Central memory CD4-positive, alpha-beta T cell (primary cell): ENCODE results near the gene MAP2K7.

Experiments used
- DNase-seq: peaks from one replicate; pipeline ENCODE4 v3.0.0; 2022

MAP2K7 gene

GRCh38 chr19:7867092-7867844, 36.4 kb upstream of the MAP2K7 start:
- DNase-seq: no peak

GRCh38 chr19:7868326-7868670, 35.4 kb upstream of the MAP2K7 start:
- DNase-seq: no peak

DNA sequence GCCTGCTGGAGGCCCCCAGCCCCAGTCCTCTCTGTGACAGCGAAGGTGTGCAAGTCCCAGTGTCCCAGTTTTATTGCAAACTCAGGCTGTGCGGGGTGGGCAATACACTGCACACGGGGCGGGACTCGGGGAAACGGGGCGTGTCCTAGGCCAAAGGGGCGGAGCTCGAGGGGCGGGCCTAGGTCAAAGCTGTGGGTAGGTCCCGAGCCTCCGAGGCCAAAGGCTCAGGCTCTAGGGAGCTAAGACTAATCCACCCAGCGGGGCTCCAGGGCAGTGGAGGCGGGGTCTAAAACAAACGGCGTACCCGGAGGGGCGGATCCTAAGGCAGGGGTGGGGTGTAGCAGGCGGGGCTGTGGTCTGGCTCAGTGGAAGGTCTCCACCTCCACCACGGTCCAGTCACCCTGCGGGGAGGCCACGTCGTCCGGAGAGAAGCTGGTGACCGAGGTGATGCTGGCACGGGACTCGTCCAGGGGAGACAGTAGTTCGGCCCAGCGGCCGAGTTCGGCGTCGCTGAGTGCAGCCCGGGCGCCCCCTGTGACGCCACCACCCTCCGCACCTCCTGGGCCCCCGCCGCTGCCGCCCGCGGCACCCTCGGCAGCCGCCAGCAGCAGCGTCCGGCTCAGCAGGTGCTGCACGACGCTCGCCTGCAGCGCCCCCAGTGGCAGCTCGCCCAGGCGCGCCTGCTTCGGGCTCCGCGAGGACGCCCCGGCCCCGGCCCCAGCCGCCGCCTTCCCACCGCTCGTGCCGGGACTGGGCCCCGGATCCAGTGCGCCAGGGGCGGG, 34.8 kb upstream of the MAP2K7 start:
- peak; percentile 87 for DNase-seq

DNA sequence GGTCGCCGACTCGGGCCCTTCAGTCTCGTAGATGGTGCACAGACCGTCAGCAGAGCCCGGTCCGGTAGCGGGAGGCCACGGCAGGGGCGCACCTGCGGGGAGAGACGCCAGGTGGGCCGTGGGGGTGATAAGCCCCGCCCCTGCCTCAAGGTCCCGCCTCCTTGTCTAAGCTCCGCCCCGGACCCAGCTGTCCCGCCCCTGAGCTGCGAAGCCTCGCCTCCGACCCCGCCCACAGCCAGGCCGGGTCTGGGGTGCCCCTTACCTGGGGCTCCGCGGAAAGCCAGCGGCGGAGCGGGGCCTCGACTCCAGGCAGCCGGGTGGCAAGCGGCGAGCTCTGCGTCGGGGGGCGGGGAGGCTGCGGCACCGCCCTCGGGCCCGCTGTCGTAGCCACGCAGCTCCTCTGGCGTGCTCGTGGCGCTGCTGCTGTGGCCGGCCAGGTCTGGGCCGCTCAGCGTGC, 34.2 kb upstream of the MAP2K7 start:
- peak; percentile 86 for DNase-seq

DNA sequence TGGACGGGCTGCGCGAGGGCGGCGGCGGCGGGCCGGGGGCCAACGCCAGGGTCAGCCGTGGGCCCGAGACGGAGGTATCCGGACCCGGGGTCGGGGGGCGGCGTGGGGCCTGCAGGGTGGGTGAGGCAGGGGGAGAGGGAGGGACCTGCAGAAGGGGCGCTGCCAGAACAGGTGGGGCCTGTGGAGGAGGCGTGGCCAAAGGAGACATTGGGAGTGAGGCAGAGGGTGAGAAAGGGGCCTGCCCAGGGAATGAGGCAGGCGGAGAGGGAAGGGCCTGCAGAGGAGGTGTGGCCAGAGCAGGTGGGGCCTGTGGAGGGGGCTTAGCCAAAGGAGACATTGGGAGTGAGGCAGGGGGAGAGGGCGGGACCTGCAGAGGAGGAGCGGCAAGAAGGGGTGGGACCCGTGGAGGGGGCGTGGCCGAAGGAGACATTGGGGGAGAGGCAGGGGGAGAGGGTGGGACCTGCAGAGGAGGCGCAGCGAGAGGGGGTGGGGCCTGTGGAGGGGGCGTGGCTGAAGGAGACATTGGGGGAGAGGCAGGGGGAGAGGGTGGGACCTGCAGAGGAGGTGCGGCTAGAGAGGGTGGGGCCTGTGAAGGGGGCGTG, 33.7 kb upstream of the MAP2K7 start:
- DNase-seq: peak; percentile 52

GRCh38 chr19:7870571-7871436, 32.9 kb upstream of the MAP2K7 start:
- peak; percentile 49 for DNase-seq

- DNase-seq: peak; percentile 81
Observed at GRCh38 chr19:7871437-7872305, 32.0 kb upstream of the MAP2K7 start.

- no peak for DNase-seq
Observed at GRCh38 chr19:7872306-7873204, 31.1 kb upstream of the MAP2K7 start.

DNA sequence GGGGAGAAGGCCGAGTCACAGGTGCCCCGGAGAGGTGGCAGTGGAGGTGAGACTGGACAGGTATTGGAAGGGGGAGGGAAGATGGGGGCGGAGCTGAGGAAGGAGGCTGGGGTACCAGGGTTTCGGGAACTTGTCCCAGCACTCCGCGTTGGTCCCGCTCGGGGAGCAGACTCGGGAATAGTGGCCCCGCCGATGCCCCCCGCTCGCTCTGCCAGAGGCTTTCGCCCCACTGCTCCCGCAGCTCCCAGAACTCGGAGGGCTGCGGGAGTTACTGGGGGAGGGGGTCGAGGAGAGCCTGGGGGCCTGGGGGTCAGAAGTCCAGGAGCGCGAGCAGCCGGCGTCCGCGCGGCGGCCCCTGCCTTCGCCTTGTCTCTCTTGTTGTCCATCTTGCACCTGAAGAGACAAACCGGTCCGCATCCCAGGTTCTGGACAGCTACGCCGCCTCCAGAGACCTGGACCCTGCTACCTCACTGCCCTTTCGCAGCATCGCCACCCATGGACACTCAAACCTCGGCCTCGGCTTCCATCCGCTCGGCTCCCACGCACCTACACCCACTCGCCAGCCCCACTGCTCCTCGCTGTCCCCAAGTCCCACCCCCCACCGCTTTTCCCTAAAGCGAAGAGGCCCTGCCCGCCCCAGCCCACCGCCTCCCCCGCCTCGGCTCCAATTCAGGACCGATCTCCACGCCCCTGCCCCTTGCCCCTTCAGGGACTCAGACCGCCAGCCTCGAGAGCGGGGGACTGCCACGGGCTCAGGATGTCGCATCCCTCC, 30.2 kb upstream of the MAP2K7 start:
- no peak for DNase-seq

DNA sequence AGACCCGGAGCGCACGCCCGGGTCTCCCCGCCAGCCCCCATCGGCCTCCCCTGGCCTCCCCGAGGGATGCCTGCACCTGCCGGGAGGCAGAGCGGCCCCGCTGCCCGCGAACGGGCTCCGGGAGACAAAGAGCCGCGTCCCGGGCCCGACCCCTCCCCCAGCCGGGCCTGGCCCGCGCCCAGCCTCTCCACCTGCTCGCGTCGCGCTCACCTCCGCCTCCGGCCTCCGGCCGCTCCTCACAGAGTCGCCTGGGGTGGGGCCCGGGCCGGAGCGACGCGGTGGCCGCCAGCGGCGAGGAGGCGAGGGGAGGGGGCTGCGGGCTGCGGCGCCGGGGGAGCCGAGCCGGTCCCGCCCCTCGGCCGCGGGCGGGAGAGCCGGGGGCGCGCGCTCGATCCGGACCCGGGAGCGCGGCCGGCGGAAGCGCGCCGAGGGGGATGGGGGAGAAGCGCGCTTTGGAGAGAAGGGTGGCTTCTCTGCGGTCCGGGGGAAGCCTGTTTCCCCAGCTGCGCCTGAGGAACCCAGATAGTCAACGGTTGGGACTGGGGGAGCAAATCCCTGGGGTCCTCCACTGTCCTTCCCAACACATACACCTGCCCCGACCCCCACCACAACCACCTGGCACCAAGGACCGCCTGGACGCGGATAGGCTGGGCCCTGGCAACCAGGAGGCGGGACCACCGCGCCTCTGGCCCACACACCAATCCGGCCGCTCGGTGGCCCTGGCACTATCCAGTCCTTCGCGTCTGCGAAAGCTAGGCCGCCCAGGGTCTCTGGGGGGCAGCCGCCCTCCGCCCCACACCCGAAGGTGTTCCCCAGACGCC, 29.4 kb upstream of the MAP2K7 start, which contains the start of gene PRR36:
TSS of gene PRR36 (minus strand) at position 315 of the 821 bp plus-strand sequence. CDS start 701 bp downstream, outside the sequence.
- no peak for DNase-seq

GRCh38 chr19:7874897-7875273, 28.8 kb upstream of the MAP2K7 start:
- DNase-seq: no peak

DNA sequence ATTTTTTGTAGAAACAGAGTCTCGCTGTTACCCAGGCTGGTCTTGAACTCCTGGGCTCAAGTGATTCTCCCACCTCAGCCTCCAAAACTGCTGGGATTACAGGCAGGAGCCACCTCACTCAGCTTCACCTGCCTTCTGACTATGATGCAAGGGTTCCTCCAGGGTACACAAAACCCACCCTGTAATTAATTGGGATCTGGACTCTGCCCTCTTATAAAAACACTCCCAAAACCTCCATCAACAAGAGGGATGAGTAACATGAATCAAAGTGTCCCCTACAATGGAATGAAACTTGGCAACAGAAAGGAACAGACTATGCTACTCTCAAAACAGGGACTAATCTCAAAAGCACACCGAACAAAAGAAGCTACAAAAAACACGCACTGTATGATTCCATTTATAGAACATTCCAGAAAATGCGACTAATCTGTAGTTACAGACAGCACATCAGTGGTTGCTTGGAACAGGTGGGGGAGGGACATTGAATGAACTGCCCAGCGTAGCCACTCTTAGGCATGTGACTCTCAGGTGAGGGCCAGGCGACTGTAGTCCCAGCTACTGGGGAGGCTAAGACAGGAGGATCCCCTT, 26.3 kb upstream of the MAP2K7 start:
- no peak for DNase-seq

GRCh38 chr19:7879111-7879807, 24.4 kb upstream of the MAP2K7 start:
- no peak for DNase-seq

DNA sequence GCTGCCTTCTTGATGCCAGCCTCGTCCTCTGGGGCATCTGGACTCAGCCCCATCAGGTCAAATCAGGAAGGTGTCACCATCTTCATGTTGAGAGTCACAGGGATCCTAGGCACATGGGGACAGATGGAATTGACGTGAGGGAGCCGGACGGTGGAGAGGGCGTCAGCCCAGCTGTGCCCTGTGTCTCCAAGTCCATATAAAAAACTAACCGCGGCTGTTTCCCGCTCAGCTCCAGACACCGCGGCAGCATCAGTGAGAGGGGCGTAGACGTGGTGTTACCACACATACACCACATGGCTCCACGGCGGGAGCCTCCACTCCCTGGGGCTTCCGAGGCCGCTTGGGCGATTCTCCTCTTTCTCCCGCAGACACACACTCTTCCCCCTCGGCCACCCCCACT, 23.8 kb upstream of the MAP2K7 start:
- DNase-seq: no peak

DNA sequence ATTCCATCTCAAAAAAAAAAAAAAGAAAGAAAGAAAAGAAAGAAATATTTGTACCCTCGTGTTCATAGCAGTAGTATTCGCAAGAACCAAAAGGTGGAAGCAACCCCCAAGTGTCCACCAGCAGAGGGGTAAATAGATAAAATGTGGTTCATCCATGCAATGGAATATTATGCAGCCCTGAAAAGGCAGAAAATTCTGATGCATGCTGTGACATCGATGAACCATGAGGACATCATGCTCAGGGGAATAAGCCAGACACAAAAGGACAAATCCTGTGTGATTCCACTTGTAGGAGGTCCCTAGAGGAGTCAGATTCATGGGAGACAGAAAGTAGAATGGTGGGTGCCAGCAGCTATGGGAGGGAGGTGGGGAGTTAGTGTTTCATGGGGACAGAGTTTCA, 21.8 kb upstream of the MAP2K7 start:
- no peak for DNase-seq

- DNase-seq: no peak
Observed at GRCh38 chr19:7883105-7883504, 20.6 kb upstream of the MAP2K7 start.

DNA sequence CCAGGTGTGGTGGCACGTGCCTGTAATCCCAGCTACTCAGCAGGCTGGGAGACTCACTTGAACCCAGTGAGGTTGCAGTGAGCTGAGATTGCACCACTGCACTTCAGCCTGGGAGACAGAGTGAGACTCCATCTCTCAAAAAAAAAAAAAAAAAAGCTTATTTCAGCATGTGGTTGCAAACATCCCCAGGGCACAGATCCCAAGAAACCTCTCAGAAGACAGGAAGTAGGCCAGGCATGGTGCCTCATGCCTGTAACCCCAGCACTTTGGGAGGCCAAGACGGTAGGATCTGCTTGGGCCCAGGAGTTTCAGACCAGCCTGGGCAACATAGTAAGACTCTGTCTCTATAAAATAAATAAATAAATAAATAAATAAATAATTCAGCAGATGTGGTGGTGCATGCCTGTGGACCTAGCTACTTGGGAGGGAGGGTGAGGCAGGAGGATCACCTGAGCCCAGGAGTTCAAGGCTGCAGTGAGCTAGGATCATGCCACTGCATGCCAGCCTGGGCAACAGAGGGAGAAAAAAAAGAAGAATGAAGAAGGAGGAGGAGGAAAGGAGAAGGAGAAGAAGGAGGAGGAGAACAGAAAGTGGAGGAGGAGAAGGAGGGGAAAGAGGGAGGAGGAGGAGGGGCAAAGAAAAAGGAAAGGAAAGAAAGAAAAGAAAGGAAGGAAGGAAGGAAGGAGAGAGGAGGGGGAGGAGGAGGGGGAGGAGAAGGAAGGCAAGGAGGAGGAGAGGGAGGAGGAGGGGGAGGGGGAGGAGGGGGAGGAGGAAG, 19.7 kb upstream of the MAP2K7 start:
- DNase-seq: no peak
